Measurements from ENCODE around the gene EMSY.

- no peak for TF ChIP-seq CTCF (IDR thresholded peaks at IDR 0.05)
- no peak for TF ChIP-seq EZH2 (IDR thresholded peaks at IDR 0.05; ENCODE audit: borderline replicate concordance, insufficient read depth, low read depth, low read length, poor library complexity, severe bottlenecking)
These were observed 143.9 kb downstream of the EMSY start for GRCh38 chr11:76588455-76589325.
